ENCODE measurements around the gene C16orf78. TPM values are rescaled to one million over a fixed set of nuclear protein-coding genes. Genes with fewer than 3 reads are reported as not detected.

Gene C16orf78
- total RNA-seq, 1 experiment from 2014 or later, result not detected

DNA sequence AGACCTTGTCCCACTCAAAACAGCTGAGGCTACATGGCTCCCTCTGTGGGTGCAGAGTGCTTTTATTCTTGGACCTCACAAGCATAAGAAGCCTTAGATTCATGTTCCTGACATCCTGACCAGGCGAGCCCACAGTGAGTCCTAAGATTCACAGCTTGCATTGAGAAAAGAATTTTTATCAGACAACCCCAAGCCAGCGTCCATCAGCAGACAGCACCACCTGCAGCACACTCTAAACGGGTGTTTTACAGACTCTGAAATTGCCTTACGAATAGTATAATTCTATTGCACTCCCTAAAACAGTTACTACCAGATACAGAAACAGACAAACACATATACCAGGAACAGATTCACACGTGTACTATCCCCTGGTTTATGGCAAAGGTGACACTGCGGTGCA lies 31.9 kb downstream of the C16orf78 start:
- ChIA-PET CTCF (no interaction called here), POLR2A (ENCODE audit: unreplicated experiment) (no interaction called here)
- no peak overlapping the region for H3K4me3 ChIP-seq
- H3K27ac ChIP-seq, result no peak overlapping the region
- H3K9me3 ChIP-seq (ENCODE audit: insufficient read depth, low read depth), result no peaks in the 10 kb centered on the region
- peaks cover 13% of the 10 kb centered on the region; the same call in 1 of the 2 replicates for H3K27me3 ChIP-seq (ENCODE audit: insufficient read depth, low read depth)
- no peaks in the 10 kb centered on the region for H3K36me3 ChIP-seq (ENCODE audit: low read depth)
- H3K9me2 ChIP-seq (ENCODE audit: insufficient read depth), result no peaks in the 10 kb centered on the region
- H3K4me1 ChIP-seq (replicated peaks; ENCODE audit: insufficient read depth), result no peaks in the 10 kb centered on the region
- no peaks in the 10 kb centered on the region for H3F3A ChIP-seq (ENCODE audit: insufficient read depth, low read depth)
- H3K4me2 ChIP-seq, result no peak overlapping the region
- no peak for DNase-seq
- BruUV-seq (replicated peaks), result no TSS peak
- intact Hi-C loops (cut with micrococcal nuclease; ENCODE audit: unreplicated experiment), result loop anchor here (5.0 kb wide), 1 partner anchor 517 kb away; no protein-coding TSS in a partner anchor
- no peak for TF ChIP-seq EZH2 (IDR thresholded peaks at IDR 0.05; ENCODE audit: low read depth)
- TF ChIP-seq, protein P1, sequence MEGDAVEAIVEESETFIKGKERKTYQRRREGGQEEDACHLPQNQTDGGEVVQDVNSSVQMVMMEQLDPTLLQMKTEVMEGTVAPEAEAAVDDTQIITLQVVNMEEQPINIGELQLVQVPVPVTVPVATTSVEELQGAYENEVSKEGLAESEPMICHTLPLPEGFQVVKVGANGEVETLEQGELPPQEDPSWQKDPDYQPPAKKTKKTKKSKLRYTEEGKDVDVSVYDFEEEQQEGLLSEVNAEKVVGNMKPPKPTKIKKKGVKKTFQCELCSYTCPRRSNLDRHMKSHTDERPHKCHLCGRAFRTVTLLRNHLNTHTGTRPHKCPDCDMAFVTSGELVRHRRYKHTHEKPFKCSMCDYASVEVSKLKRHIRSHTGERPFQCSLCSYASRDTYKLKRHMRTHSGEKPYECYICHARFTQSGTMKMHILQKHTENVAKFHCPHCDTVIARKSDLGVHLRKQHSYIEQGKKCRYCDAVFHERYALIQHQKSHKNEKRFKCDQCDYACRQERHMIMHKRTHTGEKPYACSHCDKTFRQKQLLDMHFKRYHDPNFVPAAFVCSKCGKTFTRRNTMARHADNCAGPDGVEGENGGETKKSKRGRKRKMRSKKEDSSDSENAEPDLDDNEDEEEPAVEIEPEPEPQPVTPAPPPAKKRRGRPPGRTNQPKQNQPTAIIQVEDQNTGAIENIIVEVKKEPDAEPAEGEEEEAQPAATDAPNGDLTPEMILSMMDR (conservative IDR thresholded peaks at IDR 0.05), result no peak
- no peaks in the 10 kb centered on the region; the same call in 1 of the 2 replicates for H4K20me1 ChIP-seq (ENCODE audit: insufficient read depth)
- no peak overlapping the region for H2AFZ ChIP-seq
- no peaks in the 10 kb centered on the region for H3K79me2 ChIP-seq (ENCODE audit: low read depth)

DNA sequence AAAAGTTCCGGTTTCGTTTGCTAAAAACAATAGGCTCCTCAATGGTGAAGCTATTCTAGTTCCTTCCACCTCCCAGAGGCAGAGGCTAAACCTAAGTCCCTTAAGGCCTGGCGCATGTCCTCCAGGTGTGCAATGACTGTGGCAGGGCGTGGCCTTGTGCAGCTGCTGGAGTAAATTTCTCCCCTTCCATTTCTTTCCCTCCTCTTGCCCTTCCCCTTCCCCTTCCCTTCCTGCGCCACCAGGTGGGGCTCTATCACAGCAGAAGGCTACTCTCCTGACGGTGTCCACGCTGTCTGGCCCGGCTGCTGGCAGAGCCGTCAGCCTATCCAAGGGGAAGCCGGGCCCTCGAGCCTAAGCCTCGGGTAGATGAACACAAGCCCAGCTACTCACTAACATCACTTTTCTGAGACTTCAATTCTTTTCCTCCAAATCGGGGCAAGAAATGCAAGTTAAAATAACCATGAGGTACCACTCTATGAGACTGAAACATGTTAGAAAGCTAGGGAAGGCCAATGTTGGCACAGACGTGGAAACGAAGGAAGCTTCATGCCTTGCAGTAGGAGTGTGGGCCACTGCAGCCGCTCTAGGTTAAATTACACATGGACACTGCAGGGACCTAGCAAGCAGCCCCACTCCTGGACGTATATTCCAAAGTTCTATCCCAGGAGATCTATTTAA lies 34.4 kb downstream of the C16orf78 start:
- DNase-seq, result peak; percentile 46 to 59
- Histone ChIP-seq H3K36me3 (ENCODE audit: low read depth) (no peaks in the 10 kb centered on the region), H3K4me2 (no peak overlapping the region), H3K27me3 (ENCODE audit: insufficient read depth, low read depth) (no peaks in the 10 kb centered on the region), H4K20me1 (ENCODE audit: insufficient read depth) (no peaks in the 10 kb centered on the region; the same call in 1 of the 2 replicates), H3F3A (ENCODE audit: insufficient read depth, low read depth) (no peaks in the 10 kb centered on the region), H3K4me1 (replicated peaks; ENCODE audit: insufficient read depth) (no peaks in the 10 kb centered on the region), H2AFZ (no peak overlapping the region), H3K79me2 (ENCODE audit: low read depth) (no peaks in the 10 kb centered on the region), H3K4me3 (no peak overlapping the region), H3K27ac (no peak overlapping the region), H3K9me3 (ENCODE audit: insufficient read depth, low read depth) (no peaks in the 10 kb centered on the region), H3K9me2 (ENCODE audit: insufficient read depth) (no peaks in the 10 kb centered on the region)
- no peak for TF ChIP-seq EZH2 (IDR thresholded peaks at IDR 0.05; ENCODE audit: low read depth)
- TF ChIP-seq, protein P1 (conservative IDR thresholded peaks at IDR 0.05), result peak; percentile 70
- CTCF ChIA-PET, result no interaction called here
- BruUV-seq (replicated peaks), result no TSS peak
- intact Hi-C loops (cut with micrococcal nuclease; ENCODE audit: unreplicated experiment), result loop anchor here (1.0 to 5.0 kb wide), 2 partner anchors 514 to 1398 kb away; no protein-coding TSS in a partner anchor
- POLR2A ChIA-PET (ENCODE audit: unreplicated experiment), result interaction anchor here (0.7 kb wide), 1 partner anchor 1308 kb away, joined by 20 read pairs; no protein-coding TSS in a partner anchor

GRCh38 chr16:49409121-49409520 lies 35.5 kb downstream of the C16orf78 start:
- Histone ChIP-seq H3F3A (ENCODE audit: insufficient read depth, low read depth) (no peaks in the 10 kb centered on the region), H4K20me1 (ENCODE audit: insufficient read depth) (no peaks in the 10 kb centered on the region), H3K79me2 (ENCODE audit: low read depth) (no peaks in the 10 kb centered on the region), H3K9me3 (ENCODE audit: insufficient read depth, low read depth) (no peaks in the 10 kb centered on the region), H3K4me2 (no peak overlapping the region), H3K27me3 (ENCODE audit: insufficient read depth, low read depth) (peaks cover 7% of the 10 kb centered on the region; the same call in 1 of the 2 replicates), H2AFZ (no peak overlapping the region), H3K36me3 (ENCODE audit: low read depth) (no peaks in the 10 kb centered on the region), H3K4me3 (no peak overlapping the region), H3K4me1 (replicated peaks; ENCODE audit: insufficient read depth) (no peaks in the 10 kb centered on the region), H3K9me2 (ENCODE audit: insufficient read depth) (no peaks in the 10 kb centered on the region), H3K27ac (no peak overlapping the region)
- no peak for TF ChIP-seq EZH2 (IDR thresholded peaks at IDR 0.05; ENCODE audit: low read depth)
- TF ChIP-seq, protein P1 (conservative IDR thresholded peaks at IDR 0.05), result no peak
- POLR2A ChIA-PET (ENCODE audit: unreplicated experiment), result no interaction called here
- intact Hi-C loops (cut with micrococcal nuclease; ENCODE audit: unreplicated experiment), result loop anchor here (5.0 kb wide), 1 partner anchor 513 kb away; no protein-coding TSS in a partner anchor
- no peak for DNase-seq
- BruUV-seq (replicated peaks), result no TSS peak
- CTCF ChIA-PET, result no interaction called here

All from PC-9 (cell line).